HepG2 (cell line): ENCODE data around the gene DLST. TPM values are rescaled to one million over a fixed set of nuclear protein-coding genes. Genes with fewer than 3 reads are reported as not detected.
A peak's percentile ranks its signal among the peaks of the same experiment; 100 is the strongest.

ENCODE experiments used
- ATAC-seq: fragments of 200-7000 bp; cut with Tn5 transposase; 3 replicates; pipeline ENCODE4 v1.9.1; 2020; ENCODE audit warnings: mild to moderate bottlenecking, moderate library complexity
- BruUV-seq: library from RNA; stranded (reverse); fragments of 400-500 nt; replicated peaks from 2 replicates; lab custom pipeline; 2021; lab: Mats Ljungman, UMichigan
- CTCF ChIA-PET: fragments of 300-600 bp; formaldehyde crosslinking; extraction: SDS; loops from one replicate; lab custom pipeline; 2021; ENCODE audit warnings: low total read pairs, inconsistent platforms, low intra/inter-chr PET ratio; lab: Yijun Ruan, JAX
- POLR2A ChIA-PET: fragments of 350-600 bp; sonication (Branson Sonifier 250); formaldehyde crosslinking; loops from one replicate; lab custom pipeline; 2020; ENCODE audit warnings: antibody characterized with exemption, inconsistent platforms; lab: Yijun Ruan, JAX
- DNase-seq: peaks from one replicate; pipeline ENCODE4 v3.0.0-alpha.2; 2015; ENCODE audit warnings: low spot score
- FAIRE-seq: peaks from 3 replicates; lab custom pipeline; 2011; peaks lifted over from hg19 to GRCh38; lab: Jason Lieb, UNC
- H2AFZ ChIP-seq: one replicate; pipeline ENCODE4 v1.6.1; 2011; ENCODE audit warnings: low read length, inconsistent platforms
- H3K27ac ChIP-seq: fragments of 300-600 bp; 3 replicates; pipeline ENCODE4 v1.8.0; 2011; ENCODE audit warnings: mixed run types, mild to moderate bottlenecking, mixed read lengths, low read length, inconsistent platforms; ENCODE audit not compliant: insufficient read depth; ENCODE audit errors: extremely low read length
- H3K27me3 ChIP-seq, 2 experiments: fragments of 200-600 bp in 1 of 2; 2 replicates in 1 of 2; 3 replicates in 1 of 2; pipeline versions ENCODE4 v1.6.0 to v1.8.0; 2011; ENCODE audit warnings: low read length in 2 of 2, mild to moderate bottlenecking in 2 of 2, moderate library complexity in 2 of 2, inconsistent platforms in 1 of 2; ENCODE audit not compliant: insufficient read depth in 2 of 2, control insufficient read depth in 1 of 2
- H3K36me3 ChIP-seq, 2 experiments: fragments of 200-600 bp in 1 of 2; replicated peaks in 1 of 2; 2 replicates in 1 of 2; 3 replicates in 1 of 2; pipeline versions ENCODE4 v1.5.1 to v1.8.0; 2011; ENCODE audit warnings: low read length in 2 of 2, inconsistent platforms in 1 of 2; ENCODE audit not compliant: insufficient read depth in 2 of 2, control insufficient read depth in 1 of 2
- H3K4me1 ChIP-seq: 2 replicates; pipeline ENCODE4 v1.5.1; 2012; ENCODE audit warnings: low read length, inconsistent platforms; ENCODE audit not compliant: insufficient read depth
- H3K4me2 ChIP-seq: 2 replicates; pipeline ENCODE4 v1.6.0; 2011; ENCODE audit warnings: low read depth, low read length, inconsistent platforms
- H3K4me3 ChIP-seq, 3 experiments: fragments of 200-600 bp in 1 of 3; sonication (generic), shearing (Covaris generic) in 1 of 3; replicated peaks in 1 of 3; 2 replicates each; pipeline ENCODE4 v1.5.1; 2011 to 2016; ENCODE audit warnings: low read length in 3 of 3, inconsistent platforms in 2 of 3, low read depth in 2 of 3, mild to moderate bottlenecking in 2 of 3, control low read depth in 1 of 3, mixed read lengths in 1 of 3; ENCODE audit not compliant: insufficient read depth in 1 of 3
- H3K79me2 ChIP-seq: one replicate; pipeline ENCODE4 v1.6.1; 2011; ENCODE audit warnings: low read length, inconsistent platforms; ENCODE audit not compliant: insufficient read depth
- H3K9ac ChIP-seq: 2 replicates; pipeline ENCODE4 v1.6.0; 2011; ENCODE audit warnings: mild to moderate bottlenecking, low read depth, low read length, inconsistent platforms; ENCODE audit not compliant: insufficient read depth
- H3K9me3 ChIP-seq: 2 replicates; pipeline ENCODE4 v1.5.1; 2012; ENCODE audit warnings: mild to moderate bottlenecking, low read length
- H4K20me1 ChIP-seq: 2 replicates; pipeline ENCODE4 v1.6.0; 2011; ENCODE audit warnings: inconsistent platforms, mild to moderate bottlenecking, low read length, moderate library complexity; ENCODE audit not compliant: insufficient read depth
- BCL6 ChIP-seq: IDR thresholded peaks from 2 replicates; pipeline ENCODE4 v1.6.1; 2016; ENCODE audit warnings: missing genetic modification reagents, missing compliant biosample characterization
- ERF ChIP-seq: IDR thresholded peaks from 2 replicates; pipeline ENCODE4 v1.6.1; 2018; ENCODE audit warnings: missing biosample characterization, missing genetic modification reagents
- FIP1L1 ChIP-seq: fragments of 200-400 bp; formaldehyde crosslinking; IDR thresholded peaks from 2 replicates; pipeline ENCODE4 v1.6.1; 2018; ENCODE audit warnings: low read depth, mild to moderate bottlenecking, low read length, moderate library complexity, borderline replicate concordance; ENCODE audit not compliant: insufficient read depth
- HHEX ChIP-seq: IDR thresholded peaks from 2 replicates; pipeline ENCODE4 v1.6.1; 2016; ENCODE audit warnings: control low read depth
- HIVEP1 ChIP-seq: sonication (generic); formaldehyde crosslinking; IDR thresholded peaks from 2 replicates; pipeline ENCODE4 v1.4.0; 2020; ENCODE audit warnings: mild to moderate bottlenecking, missing genetic modification reagents
- HMG20A ChIP-seq: IDR thresholded peaks from 2 replicates; pipeline ENCODE4 v1.6.1; 2016; ENCODE audit warnings: borderline replicate concordance
- HOXA3 ChIP-seq: sonication (generic); formaldehyde crosslinking; IDR thresholded peaks from 2 replicates; pipeline ENCODE4 v1.5.0; 2020; ENCODE audit warnings: missing genetic modification reagents
- MEIS2 ChIP-seq: sonication (generic); formaldehyde crosslinking; IDR thresholded peaks from 2 replicates; pipeline ENCODE4 v1.9.0; 2021; ENCODE audit warnings: mild to moderate bottlenecking, missing genetic modification reagents
- RBAK ChIP-seq: sonication (generic); formaldehyde crosslinking; IDR thresholded peaks from 2 replicates; pipeline ENCODE4 v1.5.1; 2020; ENCODE audit warnings: mild to moderate bottlenecking, missing genetic modification reagents
- ZNF160 ChIP-seq: sonication (generic); formaldehyde crosslinking; IDR thresholded peaks from 2 replicates; pipeline ENCODE4 v1.8.0; 2022; ENCODE audit warnings: mild to moderate bottlenecking, inconsistent platforms, missing genetic modification reagents
- ZNF510 ChIP-seq: sonication (generic); formaldehyde crosslinking; IDR thresholded peaks from 2 replicates; pipeline ENCODE4 v1.4.0; 2020; ENCODE audit warnings: low read depth, mild to moderate bottlenecking, missing genetic modification reagents
- ZNF564 ChIP-seq: sonication (generic); formaldehyde crosslinking; IDR thresholded peaks from 2 replicates; pipeline ENCODE4 v1.8.1; 2023; ENCODE audit warnings: mild to moderate bottlenecking, missing genetic modification reagents
- ZNF615 ChIP-seq: sonication (generic); formaldehyde crosslinking; IDR thresholded peaks from 2 replicates; pipeline ENCODE4 v1.5.0; 2020; ENCODE audit warnings: mild to moderate bottlenecking, missing genetic modification reagents, borderline replicate concordance
- WGBS: methylation state at CpG from one replicate; pipeline ENCODE4 v1.1.6; 2017; ENCODE audit warnings: low lambda C conversion rate; 5-methylcytosine and 5-hydroxymethylcytosine counted together
- in situ Hi-C: cut with HindIII; loops from 2 replicates; pipeline ENCODE4 v1.10.0; 2017; ENCODE audit warnings: low pct_unique_long_range_greater_than_20kb; ENCODE audit not compliant: extremely low pct_ligation_motif_present
- intact Hi-C: fragments of 100-400 bp; cut with micrococcal nuclease; formaldehyde crosslinking; loops from one replicate; pipeline ENCODE4 v1.10.0; 2022; ENCODE audit not compliant: unreplicated experiment
- polyA plus RNA-seq, 8 experiments: library from polyadenylated mRNA; depleted of rRNA in 3 of 8; stranded (reverse) in 7 of 8; unstranded in 1 of 8; fragments of >200 nt; fragmentation: Illumina TruSeq in 4 of 8; extraction: Trizol in 4 of 8; gene quantifications; 2 replicates each; pipeline versions ENCODE4 v1.2.1 to v1.2.3, GENCODE V29; 2011 to 2016; ENCODE audit warnings: low read depth in 4 of 8, missing spikeins in 1 of 8, mixed read lengths in 1 of 8; ENCODE audit not compliant: insufficient read depth in 1 of 8
- total RNA-seq, 5 experiments: library from RNA; depleted of rRNA; stranded (reverse); fragments of >200 nt; fragmentation: Illumina TruSeq; extraction: Trizol; gene quantifications; 2 replicates each; pipeline ENCODE4 v1.2.3, GENCODE V29; 2016; ENCODE audit warnings: low read depth in 1 of 5
- TF ChIP-seq, protein P1 (sequence below): sonication (generic); formaldehyde crosslinking; IDR thresholded peaks from 2 replicates; pipeline ENCODE4 v1.9.0; 2021; ENCODE audit warnings: mild to moderate bottlenecking, missing genetic modification reagents
- TF ChIP-seq, protein P2 (sequence below): sonication (generic); formaldehyde crosslinking; IDR thresholded peaks from 2 replicates; pipeline ENCODE4 v1.4.0; 2020; ENCODE audit warnings: missing genetic modification reagents

The DLST gene
- total and polyA plus RNA-seq, 2 of the 13 experiments (the other 11 are each of a cell fraction or from before 2014, with no cell fraction given) = 56.5 to 94.3 TPM

DNA sequence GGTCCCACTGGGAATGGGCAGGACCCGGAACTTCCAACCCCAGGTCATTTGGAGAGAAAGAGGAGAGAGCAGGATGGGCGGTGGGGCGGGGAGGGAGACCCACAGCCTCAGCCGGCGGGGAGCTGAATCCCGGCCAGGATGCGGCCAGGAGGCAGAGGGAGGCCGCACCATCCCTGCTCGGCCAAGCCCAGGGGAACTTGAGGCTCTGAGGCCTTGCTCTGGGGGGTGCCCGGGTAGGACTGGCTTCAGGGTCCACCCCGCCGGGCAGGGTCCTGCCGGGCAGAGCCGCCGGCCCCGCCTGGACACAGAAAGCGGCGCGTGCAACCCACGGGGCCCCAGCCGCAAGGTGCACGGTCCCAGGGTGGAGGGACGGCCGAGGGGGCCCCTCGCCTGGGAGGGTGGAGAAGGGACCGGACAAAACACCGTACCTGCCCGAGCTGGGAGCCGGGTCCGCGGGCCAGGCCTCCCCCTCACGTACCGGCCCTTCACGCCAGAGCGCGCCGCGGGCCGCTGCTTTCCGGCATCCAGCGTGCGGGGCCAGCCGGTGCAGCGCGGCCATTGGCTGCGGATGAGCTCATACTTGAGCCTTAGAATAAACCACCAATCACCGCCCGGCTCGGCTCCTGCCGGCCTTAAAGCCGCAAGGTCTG lies 41.2 kb downstream of the DLST start, which contains the start of gene RPS6KL1:
Gene RPS6KL1, minus strand, starts transcription at position 509 of the 650 bp plus-strand sequence. CDS start 1,719 bp downstream, outside the sequence.
- ChIA-PET POLR2A (interaction anchor here (0.8 to 2.0 kb wide), 20 partner anchors 9 to 166 kb away, joined by 3 to 16 read pairs (median 4); partner anchors contain the start of genes ACYP1, EIF2B2, PGF and PROX2), CTCF (no interaction called here)
- H3K36me3 ChIP-seq = no peaks in the 10 kb centered on the region
- 0% methylated on average over 3 of the region's 51 CpGs for WGBS
- BruUV-seq = no TSS peak
- in situ Hi-C loops (no loop called here), intact Hi-C loops (no loop called here)
- FAIRE-seq (peak; percentile 60), ATAC-seq (peak; percentile 99), DNase-seq (peak; percentile 74)
- H2AFZ ChIP-seq = peak within 1 kb of the TSS; percentile 19
- H3K9me3 ChIP-seq = no peaks in the 10 kb centered on the region
- no peaks in the 10 kb centered on the region for H4K20me1 ChIP-seq
- H3K4me2 ChIP-seq = peak within 1 kb of the TSS; percentile 77
- peak within 1 kb of the TSS; percentile 83 to 97 (median 90); a peak in 5 of 6 replicates for H3K4me3 ChIP-seq
- H3K79me2 ChIP-seq = no peaks in the 10 kb centered on the region
- H3K27me3 ChIP-seq = no peaks in the 10 kb centered on the region; a peak in 2 of 5 replicates
- H3K4me1 ChIP-seq = peaks cover 13% of the 10 kb centered on the region
- H3K27ac ChIP-seq = peak within 1 kb of the TSS; percentile 29
- H3K9ac ChIP-seq = peak within 1 kb of the TSS; percentile 89
- TF ChIP-seq FIP1L1 = no peak
- TF ChIP-seq RBAK = no peak
- no peak for TF ChIP-seq BCL6 (CRISPR knock-in tag)
- TF ChIP-seq ZNF615 (CRISPR knock-in tag) = no peak
- TF ChIP-seq, protein P1, sequence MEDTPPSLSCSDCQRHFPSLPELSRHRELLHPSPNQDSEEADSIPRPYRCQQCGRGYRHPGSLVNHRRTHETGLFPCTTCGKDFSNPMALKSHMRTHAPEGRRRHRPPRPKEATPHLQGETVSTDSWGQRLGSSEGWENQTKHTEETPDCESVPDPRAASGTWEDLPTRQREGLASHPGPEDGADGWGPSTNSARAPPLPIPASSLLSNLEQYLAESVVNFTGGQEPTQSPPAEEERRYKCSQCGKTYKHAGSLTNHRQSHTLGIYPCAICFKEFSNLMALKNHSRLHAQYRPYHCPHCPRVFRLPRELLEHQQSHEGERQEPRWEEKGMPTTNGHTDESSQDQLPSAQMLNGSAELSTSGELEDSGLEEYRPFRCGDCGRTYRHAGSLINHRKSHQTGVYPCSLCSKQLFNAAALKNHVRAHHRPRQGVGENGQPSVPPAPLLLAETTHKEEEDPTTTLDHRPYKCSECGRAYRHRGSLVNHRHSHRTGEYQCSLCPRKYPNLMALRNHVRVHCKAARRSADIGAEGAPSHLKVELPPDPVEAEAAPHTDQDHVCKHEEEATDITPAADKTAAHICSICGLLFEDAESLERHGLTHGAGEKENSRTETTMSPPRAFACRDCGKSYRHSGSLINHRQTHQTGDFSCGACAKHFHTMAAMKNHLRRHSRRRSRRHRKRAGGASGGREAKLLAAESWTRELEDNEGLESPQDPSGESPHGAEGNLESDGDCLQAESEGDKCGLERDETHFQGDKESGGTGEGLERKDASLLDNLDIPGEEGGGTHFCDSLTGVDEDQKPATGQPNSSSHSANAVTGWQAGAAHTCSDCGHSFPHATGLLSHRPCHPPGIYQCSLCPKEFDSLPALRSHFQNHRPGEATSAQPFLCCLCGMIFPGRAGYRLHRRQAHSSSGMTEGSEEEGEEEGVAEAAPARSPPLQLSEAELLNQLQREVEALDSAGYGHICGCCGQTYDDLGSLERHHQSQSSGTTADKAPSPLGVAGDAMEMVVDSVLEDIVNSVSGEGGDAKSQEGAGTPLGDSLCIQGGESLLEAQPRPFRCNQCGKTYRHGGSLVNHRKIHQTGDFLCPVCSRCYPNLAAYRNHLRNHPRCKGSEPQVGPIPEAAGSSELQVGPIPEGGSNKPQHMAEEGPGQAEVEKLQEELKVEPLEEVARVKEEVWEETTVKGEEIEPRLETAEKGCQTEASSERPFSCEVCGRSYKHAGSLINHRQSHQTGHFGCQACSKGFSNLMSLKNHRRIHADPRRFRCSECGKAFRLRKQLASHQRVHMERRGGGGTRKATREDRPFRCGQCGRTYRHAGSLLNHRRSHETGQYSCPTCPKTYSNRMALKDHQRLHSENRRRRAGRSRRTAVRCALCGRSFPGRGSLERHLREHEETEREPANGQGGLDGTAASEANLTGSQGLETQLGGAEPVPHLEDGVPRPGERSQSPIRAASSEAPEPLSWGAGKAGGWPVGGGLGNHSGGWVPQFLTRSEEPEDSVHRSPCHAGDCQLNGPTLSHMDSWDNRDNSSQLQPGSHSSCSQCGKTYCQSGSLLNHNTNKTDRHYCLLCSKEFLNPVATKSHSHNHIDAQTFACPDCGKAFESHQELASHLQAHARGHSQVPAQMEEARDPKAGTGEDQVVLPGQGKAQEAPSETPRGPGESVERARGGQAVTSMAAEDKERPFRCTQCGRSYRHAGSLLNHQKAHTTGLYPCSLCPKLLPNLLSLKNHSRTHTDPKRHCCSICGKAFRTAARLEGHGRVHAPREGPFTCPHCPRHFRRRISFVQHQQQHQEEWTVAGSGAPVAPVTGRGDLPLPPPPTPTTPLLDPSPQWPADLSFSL (CRISPR knock-in tag) = no peak
- TF ChIP-seq, protein P2, sequence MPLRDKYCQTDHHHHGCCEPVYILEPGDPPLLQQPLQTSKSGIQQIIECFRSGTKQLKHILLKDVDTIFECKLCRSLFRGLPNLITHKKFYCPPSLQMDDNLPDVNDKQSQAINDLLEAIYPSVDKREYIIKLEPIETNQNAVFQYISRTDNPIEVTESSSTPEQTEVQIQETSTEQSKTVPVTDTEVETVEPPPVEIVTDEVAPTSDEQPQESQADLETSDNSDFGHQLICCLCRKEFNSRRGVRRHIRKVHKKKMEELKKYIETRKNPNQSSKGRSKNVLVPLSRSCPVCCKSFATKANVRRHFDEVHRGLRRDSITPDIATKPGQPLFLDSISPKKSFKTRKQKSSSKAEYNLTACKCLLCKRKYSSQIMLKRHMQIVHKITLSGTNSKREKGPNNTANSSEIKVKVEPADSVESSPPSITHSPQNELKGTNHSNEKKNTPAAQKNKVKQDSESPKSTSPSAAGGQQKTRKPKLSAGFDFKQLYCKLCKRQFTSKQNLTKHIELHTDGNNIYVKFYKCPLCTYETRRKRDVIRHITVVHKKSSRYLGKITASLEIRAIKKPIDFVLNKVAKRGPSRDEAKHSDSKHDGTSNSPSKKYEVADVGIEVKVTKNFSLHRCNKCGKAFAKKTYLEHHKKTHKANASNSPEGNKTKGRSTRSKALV = no peak
- no peak for TF ChIP-seq ZNF160
- TF ChIP-seq MEIS2 (CRISPR knock-in tag) = no peak
- no peak for TF ChIP-seq ZNF510
- TF ChIP-seq HIVEP1 (CRISPR knock-in tag) = no peak; the same call in 1 of the 2 replicates
- TF ChIP-seq ZNF564 (CRISPR knock-in tag) = no peak; the same call in 1 of the 2 replicates
- TF ChIP-seq HOXA3 = peak; percentile 25; the same call in 1 of the 2 replicates
- no peak for TF ChIP-seq HMG20A (CRISPR knock-in tag)
- TF ChIP-seq HHEX (CRISPR knock-in tag) = no peak
- no peak for TF ChIP-seq ERF (CRISPR knock-in tag)
